HEK293 (cell line): ENCODE measurements around the gene OR4X2.

ENCODE experiments used
- CTCF ChIA-PET: fragments of 350-600 bp; formaldehyde crosslinking; extraction: SDS; loops from one replicate; lab custom pipeline; 2021; ENCODE audit warnings: antibody characterized with exemption; lab: Yijun Ruan, JAX
- POLR2A ChIA-PET: fragments of 300-600 bp; formaldehyde crosslinking; extraction: SDS; loops from one replicate; lab custom pipeline; 2020; ENCODE audit warnings: antibody characterized with exemption, inconsistent platforms; lab: Yijun Ruan, JAX
- H3K27ac ChIP-seq: fragments of 200-500 bp; sonication (Bioruptor generic); 2 replicates; pipeline ENCODE4 v1.5.1; 2014; ENCODE audit warnings: low read depth, low read length, control low read depth, inconsistent platforms; ENCODE audit errors: extremely low read depth
- H3K36me3 ChIP-seq, 2 experiments: fragments of 200-500 bp in 1 of 2; sonication (Bioruptor generic) in 1 of 2; 1 replicate in 1 of 2; 2 replicates in 1 of 2; pipeline ENCODE4 v1.5.1; 2014 to 2017; ENCODE audit warnings: inconsistent platforms in 2 of 2, low read length in 2 of 2; ENCODE audit not compliant: control insufficient read depth in 2 of 2, insufficient read depth in 1 of 2
- H3K4me1 ChIP-seq: fragments of 200-500 bp; sonication (Bioruptor generic); 2 replicates; pipeline ENCODE4 v1.5.1; 2014; ENCODE audit warnings: mild to moderate bottlenecking, low read length, inconsistent platforms; ENCODE audit not compliant: control insufficient read depth, insufficient read depth
- H3K4me3 ChIP-seq: 2 replicates; pipeline ENCODE4 v1.5.1; 2011; ENCODE audit warnings: low read depth, mild to moderate bottlenecking, control low read depth, low read length, moderate library complexity
- H3K9me3 ChIP-seq: fragments of 200-500 bp; sonication (Bioruptor generic); 2 replicates; pipeline ENCODE4 v1.5.1; 2014; ENCODE audit warnings: low read depth, low read length, inconsistent platforms; ENCODE audit not compliant: control insufficient read depth, insufficient read depth
- GLI4 ChIP-seq: fragments of 450-650 bp; formaldehyde crosslinking; IDR thresholded peaks from 2 replicates; pipeline ENCODE4 v1.5.1; 2016; ENCODE audit warnings: missing biosample characterization, missing genetic modification characterization
- HOXC10 ChIP-seq: sonication (generic); formaldehyde crosslinking; IDR thresholded peaks from 2 replicates; pipeline ENCODE4 v1.8.1; 2023; ENCODE audit warnings: mild to moderate bottlenecking, missing genetic modification reagents
- KLF7 ChIP-seq: fragments of 450-650 bp; formaldehyde crosslinking; IDR thresholded peaks from 2 replicates; pipeline ENCODE4 v1.5.1; 2016; ENCODE audit warnings: missing biosample characterization, missing genetic modification characterization, borderline replicate concordance
- MEIS1 ChIP-seq: sonication (generic); formaldehyde crosslinking; IDR thresholded peaks from 2 replicates; pipeline ENCODE4 v1.8.1; 2022; ENCODE audit warnings: missing genetic modification reagents, mild to moderate bottlenecking, borderline replicate concordance
- OVOL3 ChIP-seq: fragments of 450-650 bp; formaldehyde crosslinking; IDR thresholded peaks from 2 replicates; pipeline ENCODE4 v1.5.1; 2016; ENCODE audit warnings: missing biosample characterization, missing genetic modification characterization
- REPIN1 ChIP-seq: fragments of 450-650 bp; formaldehyde crosslinking; IDR thresholded peaks from 2 replicates; pipeline ENCODE4 v1.5.1; 2017; ENCODE audit warnings: missing biosample characterization, missing genetic modification characterization, low read depth
- REST ChIP-seq: fragments of 450-650 bp; formaldehyde crosslinking; IDR thresholded peaks from 2 replicates; pipeline ENCODE4 v1.5.1; 2016; ENCODE audit warnings: missing biosample characterization, missing genetic modification characterization
- SP2 ChIP-seq: fragments of 450-650 bp; formaldehyde crosslinking; IDR thresholded peaks from 2 replicates; pipeline ENCODE4 v1.5.1; 2016; ENCODE audit warnings: missing biosample characterization, missing genetic modification characterization
- SP3 ChIP-seq: fragments of 450-650 bp; formaldehyde crosslinking; IDR thresholded peaks from 2 replicates; pipeline ENCODE4 v1.5.1; 2016; ENCODE audit warnings: missing biosample characterization, missing genetic modification characterization
- SP7 ChIP-seq: fragments of 450-650 bp; formaldehyde crosslinking; IDR thresholded peaks from 2 replicates; pipeline ENCODE4 v1.5.1; 2016; ENCODE audit warnings: missing biosample characterization, missing genetic modification characterization
- TCF7L2 ChIP-seq: IDR thresholded peaks from 2 replicates; pipeline ENCODE4 v1.6.1; 2011; ENCODE audit warnings: low read depth, mild to moderate bottlenecking, inconsistent platforms, low read length, moderate library complexity, borderline replicate concordance
- TRIM28 ChIP-seq: IDR thresholded peaks from 2 replicates; pipeline ENCODE4 v1.6.1; 2011; ENCODE audit warnings: low read length, control low read depth, borderline replicate concordance
- YY2 ChIP-seq: fragments of 450-650 bp; formaldehyde crosslinking; IDR thresholded peaks from 2 replicates; pipeline ENCODE4 v1.5.1; 2016; ENCODE audit warnings: missing biosample characterization, missing genetic modification characterization
- ZBTB8A ChIP-seq: fragments of 450-650 bp; formaldehyde crosslinking; IDR thresholded peaks from 2 replicates; pipeline ENCODE4 v1.5.1; 2016; ENCODE audit warnings: missing biosample characterization, missing genetic modification characterization
- ZFP69B ChIP-seq: fragments of 450-650 bp; formaldehyde crosslinking; IDR thresholded peaks from 2 replicates; pipeline ENCODE4 v1.5.1; 2016; ENCODE audit warnings: missing biosample characterization, missing genetic modification characterization
- ZNF138 ChIP-seq: fragments of 450-650 bp; formaldehyde crosslinking; IDR thresholded peaks from 2 replicates; pipeline ENCODE4 v1.5.1; 2016; ENCODE audit warnings: missing biosample characterization, missing genetic modification characterization, borderline replicate concordance
- ZNF148 ChIP-seq: fragments of 450-650 bp; formaldehyde crosslinking; IDR thresholded peaks from 2 replicates; pipeline ENCODE4 v1.5.0; 2017; ENCODE audit warnings: missing biosample characterization, missing genetic modification characterization, borderline replicate concordance
- ZNF16 ChIP-seq: fragments of 450-650 bp; formaldehyde crosslinking; IDR thresholded peaks from 2 replicates; pipeline ENCODE4 v1.5.1; 2016; ENCODE audit warnings: low read depth, missing biosample characterization, missing genetic modification characterization
- ZNF214 ChIP-seq: fragments of 450-650 bp; formaldehyde crosslinking; IDR thresholded peaks from 2 replicates; pipeline ENCODE4 v1.5.1; 2017; ENCODE audit warnings: missing biosample characterization, mild to moderate bottlenecking, missing genetic modification characterization, borderline replicate concordance
- ZNF426 ChIP-seq: fragments of 450-650 bp; formaldehyde crosslinking; IDR thresholded peaks from 2 replicates; pipeline ENCODE4 v1.5.1; 2017; ENCODE audit warnings: missing biosample characterization, missing genetic modification characterization, mild to moderate bottlenecking, inconsistent platforms, moderate library complexity
- ZNF530 ChIP-seq: fragments of 450-650 bp; formaldehyde crosslinking; IDR thresholded peaks from 2 replicates; pipeline ENCODE4 v1.5.1; 2016; ENCODE audit warnings: low read depth, missing biosample characterization, missing genetic modification characterization
- ZNF544 ChIP-seq: fragments of 450-650 bp; formaldehyde crosslinking; IDR thresholded peaks from 2 replicates; pipeline ENCODE4 v1.5.0; 2017; ENCODE audit warnings: missing biosample characterization, missing genetic modification characterization
- ZNF549 ChIP-seq: fragments of 450-650 bp; IDR thresholded peaks from 2 replicates; pipeline ENCODE4 v1.5.1; 2018; ENCODE audit warnings: missing biosample characterization, missing genetic modification characterization, mild to moderate bottlenecking, inconsistent platforms, moderate library complexity
- ZNF585B ChIP-seq: fragments of 450-650 bp; formaldehyde crosslinking; IDR thresholded peaks from 2 replicates; pipeline ENCODE4 v1.5.1; 2016; ENCODE audit warnings: missing biosample characterization, missing genetic modification characterization
- ZNF701 ChIP-seq: fragments of 450-650 bp; formaldehyde crosslinking; IDR thresholded peaks from 2 replicates; pipeline ENCODE4 v1.5.1; 2016; ENCODE audit warnings: missing biosample characterization, missing genetic modification characterization
- ZNF785 ChIP-seq: fragments of 450-650 bp; formaldehyde crosslinking; IDR thresholded peaks from 2 replicates; pipeline ENCODE4 v1.5.1; 2016; ENCODE audit warnings: missing biosample characterization, missing genetic modification characterization
- ZXDB ChIP-seq: fragments of 450-650 bp; formaldehyde crosslinking; IDR thresholded peaks from 2 replicates; pipeline ENCODE4 v1.5.1; 2016; ENCODE audit warnings: missing biosample characterization, missing genetic modification characterization

OR4X2 gene

GRCh38 chr11:48244804-48245203 lies at the start of gene OR4X2:
TSS of gene OR4X2 (plus strand) at chr11:48245104. CDS start at chr11:48245104, 0 bp downstream.
- TF ChIP-seq KLF7 (tag by site-specific recombination), result no peak
- TF ChIP-seq SP3, result no peak
- no peak for TF ChIP-seq HOXC10 (CRISPR knock-in tag)
- no peak for TF ChIP-seq TRIM28
- no peak for TF ChIP-seq MEIS1 (CRISPR knock-in tag)
- no peak for TF ChIP-seq ZNF16 (tag by site-specific recombination)
- no peak for TF ChIP-seq ZNF585B (tag by site-specific recombination)
- no peak for TF ChIP-seq ZNF214 (tag by site-specific recombination)
- no peak for TF ChIP-seq TCF7L2
- TF ChIP-seq SP2 (tag by site-specific recombination), result no peak
- TF ChIP-seq GLI4 (tag by site-specific recombination), result no peak
- TF ChIP-seq OVOL3, result no peak
- no peak for TF ChIP-seq ZNF549 (tag by site-specific recombination)
- no peak for TF ChIP-seq ZNF148
- TF ChIP-seq ZNF530 (tag by site-specific recombination), result no peak
- no peak for TF ChIP-seq SP7 (tag by site-specific recombination)
- no peak for TF ChIP-seq REPIN1
- TF ChIP-seq ZNF785 (tag by site-specific recombination), result no peak
- CTCF ChIA-PET, result no interaction called here
- POLR2A ChIA-PET, result no interaction called here
- no peaks in the 10 kb centered on the region for H3K4me1 ChIP-seq
- no peaks in the 10 kb centered on the region for H3K9me3 ChIP-seq
- no peak within 1 kb of the TSS for H3K27ac ChIP-seq
- no peak within 1 kb of the TSS for H3K4me3 ChIP-seq
- no peaks in the 10 kb centered on the region for H3K36me3 ChIP-seq

- H3K4me3 ChIP-seq, result no peak overlapping the region
- POLR2A ChIA-PET, result no interaction called here
- H3K9me3 ChIP-seq, result no peaks in the 10 kb centered on the region
- no peak overlapping the region for H3K27ac ChIP-seq
- TF ChIP-seq ZNF138 (tag by site-specific recombination) (no peak), ZNF544 (tag by site-specific recombination) (no peak), ZNF426 (tag by site-specific recombination) (peak; percentile 23; the same call in 1 of the 2 replicates)
- no peaks in the 10 kb centered on the region for H3K4me1 ChIP-seq
- CTCF ChIA-PET, result no interaction called here
- H3K36me3 ChIP-seq, result no peaks in the 10 kb centered on the region
Measured at GRCh38 chr11:48207881-48208280, 37.0 kb upstream of the OR4X2 start.

GRCh38 chr11:48210052-48210451 lies 34.9 kb upstream of the OR4X2 start:
- Histone ChIP-seq H3K4me1 (no peaks in the 10 kb centered on the region), H3K4me3 (no peak overlapping the region), H3K9me3 (no peaks in the 10 kb centered on the region), H3K27ac (no peak overlapping the region), H3K36me3 (no peaks in the 10 kb centered on the region)
- CTCF ChIA-PET, result interaction anchor here (0.6 kb wide), 1 partner anchor 173 kb away, joined by 4 read pairs; no protein-coding TSS in a partner anchor
- TF ChIP-seq YY2 (tag by site-specific recombination) (no peak), ZNF701 (tag by site-specific recombination) (no peak), ZFP69B (tag by site-specific recombination) (no peak), ZXDB (no peak), ZBTB8A (tag by site-specific recombination) (no peak), REST (tag by site-specific recombination) (no peak)
- POLR2A ChIA-PET, result no interaction called here
